HG03280 (cell line): ENCODE data around the gene HOXD13.

Experiments used
- ATAC-seq: cut with Tn5 transposase; IDR thresholded peaks from one replicate; pipeline ENCODE4 v1.9.1; 2021; ENCODE audit warnings: mild to moderate bottlenecking, moderate library complexity; ENCODE audit not compliant: unreplicated experiment

HOXD13 gene

DNA sequence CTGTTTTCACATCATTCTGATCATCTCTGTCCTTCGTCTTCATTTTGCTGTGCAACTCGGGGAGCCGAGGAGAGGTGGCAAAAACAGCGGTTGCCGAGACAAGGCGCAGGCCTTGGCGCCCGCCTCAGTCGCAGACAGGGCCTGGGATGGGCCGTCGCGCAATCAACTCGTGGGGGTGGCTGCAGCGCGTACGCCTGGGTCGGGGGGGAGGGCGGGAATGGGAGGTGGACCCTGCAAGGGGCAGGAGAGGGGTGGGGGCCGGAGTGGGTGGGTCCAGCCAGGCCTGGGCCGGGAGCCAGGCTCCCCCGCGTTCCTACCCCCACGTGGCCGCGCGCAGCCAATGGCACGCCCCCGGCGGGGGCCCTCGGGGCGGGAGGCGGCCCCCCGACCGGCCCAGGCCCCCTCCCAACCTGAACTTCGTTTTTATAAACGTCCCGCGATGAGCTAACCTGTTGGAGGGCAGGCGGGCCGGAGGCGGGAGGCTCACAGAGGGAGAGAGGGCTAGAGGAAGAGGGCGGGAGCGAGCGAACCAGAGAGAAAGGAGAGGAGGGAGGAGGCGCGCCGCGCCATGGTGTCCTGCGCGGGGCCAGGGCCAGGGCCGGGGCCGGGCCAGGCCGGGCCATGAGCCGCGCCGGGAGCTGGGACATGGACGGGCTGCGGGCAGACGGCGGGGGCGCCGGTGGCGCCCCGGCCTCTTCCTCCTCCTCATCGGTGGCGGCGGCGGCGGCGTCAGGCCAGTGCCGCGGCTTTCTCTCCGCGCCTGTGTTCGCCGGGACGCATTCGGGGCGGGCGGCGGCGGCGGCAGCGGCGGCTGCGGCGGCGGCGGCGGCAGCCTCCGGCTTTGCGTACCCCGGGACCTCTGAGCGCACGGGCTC is at the start of gene HOXD13:
TSS of gene HOXD13 (plus strand) at position 452 of the 875 bp plus-strand sequence. CDS start at position 622, 170 bp downstream.
- ATAC-seq, result no peak

DNA sequence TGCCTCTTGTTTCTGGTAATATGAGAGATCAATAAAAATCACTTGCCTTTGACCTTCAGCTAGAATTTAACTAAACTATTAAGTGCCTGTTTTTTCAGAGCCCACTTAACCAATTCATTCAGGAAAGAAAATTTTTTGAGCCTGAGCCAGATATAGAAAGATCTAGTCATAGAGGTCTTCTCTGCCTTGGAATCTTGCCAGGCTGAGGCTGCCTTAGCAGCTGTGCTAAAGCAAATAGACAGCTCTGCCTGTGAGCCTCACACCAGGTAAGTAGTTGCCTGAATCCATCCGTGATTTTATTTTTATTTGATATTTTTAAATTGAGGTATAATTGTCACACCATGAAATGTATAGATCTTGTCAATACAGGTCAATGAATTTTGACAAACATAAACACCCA is 36.1 kb upstream of the HOXD13 start:
- no peak for ATAC-seq

DNA sequence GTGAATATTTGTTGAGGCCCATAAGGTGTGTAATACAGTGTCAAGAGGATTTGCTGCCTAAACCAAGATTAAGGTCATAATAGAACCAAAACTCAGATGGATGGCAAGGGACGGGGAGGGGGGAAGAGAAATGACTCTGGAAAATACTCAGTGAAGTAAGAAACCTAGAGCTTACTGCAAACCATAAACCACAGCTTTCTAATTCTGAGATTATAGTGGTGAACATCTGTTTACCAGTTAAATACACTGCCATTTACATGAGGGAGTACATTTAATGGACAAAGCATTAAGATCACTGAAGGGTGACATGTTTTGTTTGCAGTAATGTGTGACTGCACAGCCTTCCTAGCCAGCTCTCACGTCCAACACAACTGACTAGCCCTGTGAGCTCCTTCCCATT is 28.6 kb upstream of the HOXD13 start:
- no peak for ATAC-seq

DNA sequence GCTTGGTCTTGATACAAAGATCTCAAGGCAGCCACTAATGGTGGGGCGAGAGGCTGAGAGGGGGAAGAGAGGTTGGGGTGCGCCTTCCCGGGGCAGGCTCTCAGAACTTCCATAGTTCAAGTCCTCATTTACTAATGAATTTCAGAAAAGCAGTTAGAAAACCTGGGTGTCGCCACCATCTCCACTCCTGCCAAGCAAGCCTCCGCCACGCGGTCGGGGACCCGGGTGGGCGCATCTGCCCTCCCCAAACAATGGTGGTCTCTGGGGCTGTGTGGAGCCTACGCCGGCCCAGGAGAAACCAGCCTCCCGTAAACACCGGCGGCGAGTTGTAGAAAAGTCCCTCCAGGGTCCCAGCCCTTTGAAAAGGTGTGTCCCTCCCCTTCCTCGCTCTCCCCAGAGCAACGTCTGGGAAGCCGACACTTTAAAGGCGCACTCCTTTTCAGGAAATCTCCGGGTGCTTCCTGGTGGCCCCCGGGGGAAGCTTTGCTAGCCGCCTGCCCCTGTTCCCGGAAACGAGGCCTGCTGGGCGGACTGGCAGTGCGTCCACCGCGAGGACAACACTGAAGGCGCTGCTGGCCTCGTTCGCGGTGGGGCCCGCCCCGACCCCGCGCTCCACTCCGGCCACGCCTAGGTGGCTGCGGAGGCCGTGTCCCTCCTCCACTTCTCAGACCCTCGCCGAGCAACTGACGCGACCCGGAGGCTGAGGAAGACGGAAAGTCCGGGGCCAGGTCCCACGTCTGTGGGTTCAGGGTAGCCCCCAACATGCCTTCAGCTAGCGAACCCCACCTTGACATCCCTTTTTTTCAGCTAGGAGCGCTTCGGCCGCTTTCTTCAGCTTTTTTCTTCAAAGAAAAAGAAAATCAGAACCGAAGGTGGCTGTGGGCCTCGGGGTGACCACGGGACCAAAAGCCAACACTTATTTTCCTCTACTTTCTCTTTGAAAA is 25.6 kb upstream of the HOXD13 start:
- no peak for ATAC-seq

DNA sequence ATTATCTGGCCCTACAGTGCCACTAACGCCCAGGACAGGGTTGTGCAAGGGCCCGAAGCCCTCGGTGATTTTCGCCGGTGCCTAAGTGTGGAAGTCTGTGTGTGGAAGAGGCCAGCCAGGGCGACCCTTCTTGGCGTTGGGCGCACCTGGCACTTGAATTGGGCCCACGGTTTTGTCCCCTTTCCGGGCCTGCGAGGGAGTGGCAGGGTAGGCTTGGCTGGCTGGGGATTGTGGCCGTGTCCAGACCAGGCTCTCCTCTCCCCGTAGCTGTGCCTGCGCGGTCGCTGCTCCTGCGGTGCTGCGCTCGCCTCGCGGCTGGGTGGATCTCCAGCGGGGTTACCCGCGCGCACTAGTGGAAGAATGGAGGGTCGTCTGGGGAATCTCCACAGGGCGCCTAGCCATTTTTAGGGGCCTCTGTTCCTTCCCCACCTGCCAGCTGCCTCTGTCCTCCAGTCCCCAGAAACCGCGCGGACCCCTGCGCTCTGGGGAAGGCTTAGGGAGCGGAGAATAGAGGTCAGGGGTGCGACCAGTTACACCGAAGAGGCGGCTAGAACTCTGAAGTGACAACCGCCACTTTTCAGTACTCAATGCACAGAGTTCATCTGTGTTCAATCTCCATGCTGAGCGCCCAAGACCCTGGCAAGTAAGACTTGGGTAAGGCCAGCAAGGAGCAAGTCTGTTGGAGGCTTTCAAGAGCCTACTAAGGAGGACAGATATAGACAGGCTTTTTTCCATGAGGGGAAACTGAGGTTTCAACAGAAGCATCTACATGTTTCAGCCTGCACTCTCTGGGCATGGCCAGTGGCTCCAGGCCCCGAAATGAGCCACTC is 24.7 kb upstream of the HOXD13 start:
- no peak for ATAC-seq

DNA sequence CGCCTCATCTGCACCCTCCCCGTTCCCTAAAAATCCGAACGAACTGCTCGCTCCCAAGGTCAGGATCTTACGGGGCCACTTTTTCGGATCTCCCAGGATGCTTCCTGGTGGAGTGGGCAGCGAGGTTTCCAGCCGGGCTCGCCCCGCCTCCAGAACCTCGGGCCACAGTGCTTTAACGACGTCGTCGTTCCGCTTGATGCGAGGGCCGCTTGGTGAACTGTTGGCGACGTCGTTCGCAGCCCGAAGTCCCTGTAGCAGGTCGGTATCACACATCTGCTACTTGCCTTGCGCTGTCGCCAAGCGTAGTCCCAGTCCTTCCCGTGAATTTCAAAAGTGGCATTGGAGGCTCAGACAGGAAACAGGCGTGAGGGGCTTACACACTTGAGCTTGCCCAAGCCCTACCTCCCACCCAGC is 24.1 kb upstream of the HOXD13 start:
- ATAC-seq, result no peak

DNA sequence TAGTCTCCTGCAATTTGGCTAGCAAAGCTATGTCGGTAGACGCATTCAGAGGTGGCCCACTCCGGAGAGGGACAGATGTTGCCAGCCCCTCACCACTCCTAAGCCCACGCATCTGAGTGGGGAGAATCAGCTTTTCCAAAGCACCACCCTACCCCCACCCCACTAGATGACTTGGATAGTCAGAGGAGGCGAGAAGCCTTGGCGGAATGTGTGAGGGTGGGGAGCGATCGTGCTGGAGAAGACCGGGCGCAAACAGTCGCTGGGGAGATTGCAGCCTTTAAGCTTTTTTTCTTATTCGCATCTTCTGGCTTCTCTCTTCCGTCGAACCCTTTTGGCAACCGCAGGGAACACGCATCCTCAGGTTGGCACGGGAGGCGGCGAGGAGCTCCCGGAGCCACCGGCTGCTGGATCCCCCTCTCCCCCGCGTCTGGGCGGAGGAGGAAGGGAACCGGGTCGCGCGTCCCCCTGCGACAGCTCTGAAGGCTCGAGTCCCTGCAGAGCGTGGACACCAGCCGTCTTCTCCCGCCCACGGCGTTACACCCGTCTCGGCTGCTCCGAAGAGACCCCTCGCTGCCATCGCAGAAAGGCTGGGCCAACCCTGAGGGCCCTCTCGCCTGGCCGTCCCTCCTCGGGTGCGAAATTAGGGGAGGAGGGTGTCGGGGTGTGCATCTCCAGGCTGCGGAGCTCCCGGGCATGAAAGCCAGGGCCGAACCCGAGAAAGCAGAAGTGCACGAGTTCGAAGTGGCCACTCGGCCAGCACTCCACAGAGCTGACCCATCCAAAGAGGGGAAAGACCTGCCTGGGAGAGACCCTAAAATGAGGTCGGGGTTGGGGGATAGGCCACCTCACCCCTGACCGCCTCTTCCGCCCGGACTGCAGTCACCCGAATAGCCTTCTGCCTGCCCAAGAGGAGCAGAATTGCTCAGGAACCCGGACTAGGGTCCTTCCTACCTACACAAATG is 20.9 kb upstream of the HOXD13 start:
- ATAC-seq, result no peak

DNA sequence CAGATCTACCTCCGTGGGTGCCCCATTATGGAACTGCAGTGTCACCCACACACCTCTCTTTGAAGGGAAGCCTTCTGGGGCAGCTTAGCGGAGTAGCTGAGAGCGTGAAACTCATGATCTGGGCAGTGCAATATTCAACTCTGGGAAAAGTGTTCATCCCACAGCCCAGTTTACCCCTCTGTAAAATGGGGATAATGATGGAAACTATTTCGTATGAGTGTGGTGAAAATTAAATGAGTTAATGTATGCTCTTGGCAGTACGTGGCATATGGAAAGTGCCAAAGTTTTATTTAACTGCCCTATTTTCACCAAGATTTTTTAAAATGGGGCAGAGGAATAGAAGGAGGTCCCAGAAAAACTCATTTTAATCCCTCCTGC is 20.2 kb upstream of the HOXD13 start:
- ATAC-seq, result no peak

DNA sequence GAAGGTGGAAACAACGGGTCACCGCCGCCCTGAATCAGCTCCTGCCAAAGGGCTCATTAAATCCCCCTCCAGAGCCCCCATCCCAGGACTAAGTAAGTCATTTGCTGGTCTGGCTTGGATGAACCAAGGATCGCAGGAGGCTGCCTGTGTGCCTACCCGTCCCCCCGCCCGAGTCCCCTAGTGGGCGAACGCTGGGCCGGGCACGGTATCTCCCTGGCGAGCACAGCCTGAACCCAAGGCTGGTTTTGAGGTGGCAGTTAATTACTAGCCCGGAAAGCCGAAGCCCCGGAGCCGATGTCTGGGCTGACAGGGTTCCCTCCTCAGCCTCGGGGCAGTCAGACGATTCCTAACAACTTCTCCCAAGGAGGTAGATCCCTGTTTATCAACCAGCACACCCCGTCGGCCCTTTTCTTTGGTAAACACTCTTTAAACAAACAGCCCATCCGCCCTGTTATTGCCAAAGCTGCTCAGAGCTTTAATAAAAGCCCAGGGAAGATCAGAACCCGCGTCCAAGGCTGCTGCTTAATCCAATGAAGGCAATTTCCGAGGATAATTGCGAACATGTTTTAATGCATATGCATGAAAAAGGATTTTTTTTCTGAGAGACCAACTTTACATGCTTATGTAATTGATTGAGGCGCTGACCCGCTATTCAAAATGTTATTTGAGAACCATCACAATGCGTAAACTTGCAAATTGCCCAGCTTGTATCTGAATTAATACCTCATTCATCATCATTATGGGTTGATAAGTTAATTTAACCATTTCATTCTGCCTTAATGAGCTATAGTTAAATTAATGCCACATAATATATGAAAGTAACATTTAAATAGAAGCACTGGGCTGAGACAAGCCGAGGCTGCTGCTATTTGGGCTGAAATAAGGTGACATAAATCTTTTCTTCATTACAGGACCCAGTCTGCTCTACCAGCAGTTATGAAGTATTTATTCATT is 19.3 kb upstream of the HOXD13 start:
- no peak for ATAC-seq

DNA sequence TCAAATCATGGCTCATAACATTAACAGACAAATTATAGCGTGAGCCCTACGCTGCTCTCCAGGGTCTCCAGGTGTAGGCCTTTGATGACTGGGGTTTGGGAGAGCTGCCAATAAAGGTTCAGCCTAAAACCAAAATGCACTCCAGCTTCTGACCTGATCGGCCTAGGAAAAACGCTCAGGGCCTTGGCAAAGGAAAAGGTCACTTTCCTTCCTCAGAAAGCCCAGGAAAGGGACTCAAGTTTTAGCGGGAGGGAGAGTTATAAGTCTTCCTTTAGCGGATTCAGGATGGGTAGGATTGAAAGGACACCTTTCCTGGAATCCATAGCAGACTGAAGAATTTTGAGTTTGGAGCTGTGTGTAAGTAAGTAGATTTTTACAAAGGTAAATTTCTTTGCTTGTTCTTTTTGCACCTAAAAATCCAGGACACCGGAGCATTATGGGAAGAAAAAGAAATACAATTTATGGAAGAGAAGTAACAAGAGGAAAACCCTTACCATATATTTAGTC is 17.5 kb upstream of the HOXD13 start:
- ATAC-seq, result no peak

DNA sequence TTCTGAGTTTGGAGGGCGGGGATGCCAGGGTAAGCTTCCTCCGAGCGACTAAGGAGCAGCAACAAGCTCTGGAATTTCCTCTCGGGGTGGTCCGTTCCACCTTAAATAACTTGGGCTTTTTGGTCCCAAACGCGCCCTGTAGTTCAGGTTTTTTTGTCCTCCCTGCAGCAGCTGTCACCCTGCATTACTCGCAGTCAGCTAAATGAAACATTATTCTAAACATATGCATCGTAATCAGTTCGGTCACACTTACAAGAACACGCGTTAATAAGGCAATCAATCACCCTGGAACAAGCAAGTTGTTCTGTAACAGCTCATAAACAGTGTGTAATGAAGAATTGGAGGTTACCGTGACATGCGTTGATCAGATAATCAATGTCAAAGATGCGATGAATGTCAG is 17.0 kb upstream of the HOXD13 start:
- ATAC-seq, result no peak

DNA sequence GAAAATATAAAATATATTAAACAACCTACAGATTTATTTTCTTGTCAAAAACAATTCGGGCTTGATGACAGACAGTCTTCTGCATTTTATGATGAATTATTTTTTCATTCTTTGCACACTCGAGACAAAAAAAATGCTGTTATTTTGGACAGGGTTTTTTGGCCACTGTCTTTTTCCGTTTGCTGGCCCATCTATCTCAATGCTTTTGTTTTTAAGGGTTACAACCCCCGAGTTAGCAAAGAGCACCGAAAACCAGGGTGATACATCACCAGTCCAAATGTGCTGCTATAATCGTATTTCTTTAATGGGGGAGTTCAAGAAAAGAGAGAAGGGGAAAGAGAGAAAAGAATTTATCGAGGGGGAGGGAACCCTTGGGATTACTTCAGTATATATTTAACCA is 16.5 kb upstream of the HOXD13 start:
- no peak for ATAC-seq

DNA sequence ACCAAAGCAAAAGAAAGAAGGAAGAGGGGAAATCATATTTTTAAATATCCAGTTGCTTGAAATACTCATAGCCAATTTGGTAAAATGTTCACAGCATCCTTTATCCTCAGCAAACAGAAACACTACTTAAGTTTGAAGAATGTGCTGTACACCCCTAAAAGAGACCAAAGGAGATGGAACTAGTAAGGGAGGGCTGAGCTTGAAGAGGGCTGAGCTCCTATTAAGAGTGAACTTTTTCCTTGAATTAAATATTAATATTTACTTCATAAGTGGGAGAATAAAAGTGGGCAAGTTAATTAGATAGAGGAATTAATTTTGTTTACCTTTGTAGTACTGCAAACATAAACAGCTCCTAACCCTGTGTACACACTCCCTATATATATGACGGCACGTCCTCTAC is 15.7 kb upstream of the HOXD13 start:
- ATAC-seq, result no peak

DNA sequence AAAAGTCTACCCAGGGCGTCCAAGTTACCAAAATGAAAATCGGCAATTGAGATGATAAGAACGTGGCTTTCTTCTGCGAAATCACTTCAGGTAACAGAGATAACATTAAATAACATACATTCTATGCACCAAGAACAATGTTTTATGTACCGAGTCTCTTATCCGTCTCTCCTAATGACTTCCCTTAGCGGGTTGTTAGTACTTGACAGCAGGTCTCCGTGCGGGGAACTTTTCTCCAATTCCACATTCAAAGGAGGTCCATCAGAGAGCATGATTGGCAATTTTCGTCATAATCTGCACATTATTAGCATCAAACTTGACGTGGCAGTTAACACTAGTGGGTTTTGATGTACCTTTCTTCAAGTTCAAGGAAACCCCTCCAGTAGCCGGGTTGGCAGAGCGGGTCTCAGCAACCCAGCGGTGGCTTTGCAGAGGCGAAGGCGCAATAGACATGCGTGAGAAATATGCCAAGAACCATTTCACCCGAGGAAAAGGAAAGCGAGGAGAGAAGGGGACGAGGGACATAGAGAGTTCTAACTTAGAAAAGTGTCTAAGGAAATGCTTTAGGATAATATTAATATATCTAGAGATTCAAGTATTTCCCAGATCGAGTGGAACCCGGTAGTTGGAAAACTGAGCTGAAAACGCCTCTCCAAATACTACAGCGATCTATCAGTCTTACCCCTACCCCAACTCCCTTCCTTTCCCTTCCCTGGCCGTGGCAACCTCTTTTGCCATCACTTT is 13.8 kb upstream of the HOXD13 start:
- ATAC-seq, result no peak

DNA sequence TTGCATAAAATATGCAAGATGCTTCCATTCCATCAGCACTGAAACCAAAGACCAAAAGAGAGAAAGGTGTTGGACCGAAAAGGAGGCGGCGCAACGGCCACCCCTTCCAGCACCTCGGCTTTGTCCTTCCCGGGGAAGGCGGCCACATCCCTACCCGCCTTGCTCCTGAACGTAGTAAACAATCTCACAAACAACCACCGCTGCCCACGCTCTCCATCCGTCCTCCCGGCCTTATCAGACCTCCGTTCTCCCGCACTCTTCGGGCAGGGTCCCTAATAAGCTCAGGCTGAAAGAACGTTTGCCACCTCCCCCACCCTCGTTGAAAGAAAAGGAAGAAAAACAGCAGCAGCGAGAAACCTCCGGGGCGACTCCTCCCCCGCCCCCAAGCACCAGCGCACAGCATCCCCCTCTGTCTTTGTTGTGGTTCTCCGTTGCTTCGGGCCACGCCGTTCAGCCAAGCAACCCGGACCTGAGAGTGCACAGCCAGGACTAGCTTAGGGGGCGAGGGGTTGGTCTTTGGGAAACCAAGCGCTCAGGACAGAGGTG is 13.2 kb upstream of the HOXD13 start:
- ATAC-seq, result no peak

DNA sequence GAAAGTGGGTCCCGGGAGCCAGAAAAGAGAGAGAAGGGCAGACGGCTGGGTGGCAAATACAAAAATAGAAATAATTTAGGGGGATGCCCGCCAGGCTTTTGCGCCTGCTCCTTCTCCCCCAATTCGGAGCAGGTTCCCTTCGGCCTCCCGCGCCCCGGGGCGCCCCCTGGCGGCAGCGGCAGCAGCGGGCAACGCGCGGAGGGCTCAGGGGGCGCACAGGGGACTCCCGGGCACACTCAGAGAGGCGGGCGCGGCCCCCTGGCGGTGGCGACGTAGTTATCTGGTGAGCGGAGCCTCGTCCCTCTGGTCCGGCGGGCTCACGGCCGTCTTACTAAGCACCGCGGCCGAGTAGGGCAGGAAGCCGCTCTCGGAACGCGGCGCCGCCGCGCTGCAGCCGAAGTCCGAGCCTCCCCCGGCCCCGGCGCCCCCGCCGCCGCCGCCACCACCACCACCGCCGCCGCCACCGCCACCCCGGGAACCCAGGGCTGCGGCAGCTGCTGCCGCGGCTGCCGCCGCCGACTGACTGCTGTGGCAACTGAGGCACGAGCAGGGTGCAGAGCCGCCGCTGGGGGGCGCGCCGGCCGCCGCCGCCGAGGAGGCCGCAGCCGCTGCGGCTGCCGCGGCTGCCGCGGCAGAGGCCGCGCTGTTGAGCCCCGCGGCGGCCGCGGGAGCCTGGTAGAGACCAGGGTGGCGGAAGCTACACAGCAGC is 12.5 kb upstream of the HOXD13 start:
- ATAC-seq, result no peak
